Measurements from ENCODE around the gene PALM2AKAP2.

PALM2AKAP2 gene

GRCh38 chr9:109766351-109766750 is 13.6 kb upstream of the PALM2AKAP2 start:
- H3K27me3 ChIP-seq (ENCODE audit: control insufficient read depth in 3 of 3, insufficient read depth in 3 of 3, low read depth in 1 of 3, low read length in 3 of 3): peaks cover 0 to 2% (median 0%) of the 10 kb centered on the region in 3 experiments

DNA sequence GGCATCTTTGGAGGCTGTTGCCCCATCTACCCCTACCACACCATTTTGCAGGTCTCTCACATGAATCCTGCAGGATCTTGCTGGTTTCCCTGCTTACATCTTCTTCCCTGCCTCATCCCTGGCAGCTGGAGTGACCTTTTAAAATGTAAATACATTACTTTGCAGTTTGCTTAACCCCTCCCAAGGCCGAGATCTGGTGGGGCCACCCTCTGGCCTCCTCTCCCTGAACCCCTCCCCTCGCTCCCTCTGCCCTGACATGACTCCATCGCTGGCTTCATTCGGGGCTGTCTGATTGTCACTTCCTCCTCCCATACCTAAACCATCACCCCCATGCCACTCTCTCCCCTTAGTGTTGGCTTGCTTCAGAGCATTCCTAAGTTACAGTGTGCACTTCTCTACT is 12.6 kb upstream of the PALM2AKAP2 start:
- H3K4me3 ChIP-seq (ENCODE audit: low read length in 2 of 2): no peak overlapping the region
- no peak overlapping the region for H2BK15ac ChIP-seq (ENCODE audit: low read length)
- peaks cover 1 to 27% of the 10 kb centered on the region in 2 donors for H3K4me1 ChIP-seq (ENCODE audit: control insufficient read depth in 2 of 2, insufficient read depth in 1 of 2, low read depth in 1 of 2, low read length in 2 of 2)
- no peak overlapping the region for H3K4ac ChIP-seq (ENCODE audit: low read length)
- H2BK120ac ChIP-seq (ENCODE audit: low read depth, low read length): no peak overlapping the region
- H2BK5ac ChIP-seq (ENCODE audit: low read length): no peak overlapping the region
- H4K91ac ChIP-seq (ENCODE audit: low read depth, low read length, poor library complexity): no peak overlapping the region
- H4K8ac ChIP-seq (ENCODE audit: low read depth, low read length): no peak overlapping the region
- H3K79me1 ChIP-seq (ENCODE audit: low read depth, low read length): no peaks in the 10 kb centered on the region
- no peak overlapping the region for H3K27ac ChIP-seq (replicated peaks; ENCODE audit: low read length)
- no peak overlapping the region for H2AFZ ChIP-seq (ENCODE audit: low read length)
- H3K4me2 ChIP-seq (ENCODE audit: insufficient read depth, low read length, poor library complexity, severe bottlenecking): no peak overlapping the region
- peaks cover 0 to 2% (median 0%) of the 10 kb centered on the region in 3 experiments for H3K27me3 ChIP-seq (ENCODE audit: control insufficient read depth in 3 of 3, insufficient read depth in 3 of 3, low read depth in 1 of 3, low read length in 3 of 3)
- H3K14ac ChIP-seq (ENCODE audit: low read length): no peak overlapping the region
- no peak overlapping the region for H3K23ac ChIP-seq (ENCODE audit: low read depth, low read length, poor library complexity)
- no peak overlapping the region for H3K9ac ChIP-seq (ENCODE audit: low read depth, low read length, poor library complexity)
- no CpG with 5 or more reads among the region's 4 CpGs for WGBS, 2 donors (ENCODE audit: extremely low coverage in 2 of 2, insufficient read length in 2 of 2, insufficient replicate concordance in 1 of 2)
- no peaks in the 10 kb centered on the region for H3K36me3 ChIP-seq (replicated peaks in 1 of 2; ENCODE audit: control insufficient read depth in 2 of 2, insufficient read depth in 2 of 2, low read length in 2 of 2)
- no peaks in the 10 kb centered on the region for H3K9me3 ChIP-seq (replicated peaks in 1 of 2; ENCODE audit: control insufficient read depth in 2 of 2, insufficient read depth in 1 of 2, low read depth in 1 of 2, low read length in 2 of 2)
- H2AK5ac ChIP-seq (ENCODE audit: low read depth, low read length): no peak overlapping the region
- no peak for DNase-seq (ENCODE audit: low spot score)
- H2BK12ac ChIP-seq (ENCODE audit: low read length): no peak overlapping the region
- H3K18ac ChIP-seq (ENCODE audit: low read length): no peak overlapping the region

More at GRCh38 chr9:109766351-109766750, 13.6 kb upstream of the PALM2AKAP2 start:
- Histone ChIP-seq H4K8ac (ENCODE audit: low read depth, low read length) (no peak overlapping the region), H2BK5ac (ENCODE audit: low read length) (no peak overlapping the region), H3K9ac (ENCODE audit: low read depth, low read length, poor library complexity) (no peak overlapping the region), H3K14ac (ENCODE audit: low read length) (no peak overlapping the region), H3K27ac (replicated peaks; ENCODE audit: low read length) (no peak overlapping the region), H3K4me2 (ENCODE audit: insufficient read depth, low read length, poor library complexity, severe bottlenecking) (no peak overlapping the region), H4K91ac (ENCODE audit: low read depth, low read length, poor library complexity) (no peak overlapping the region), H3K4me1 (ENCODE audit: control insufficient read depth in 2 of 2, insufficient read depth in 1 of 2, low read depth in 1 of 2, low read length in 2 of 2) (peaks cover 1 to 18% of the 10 kb centered on the region in 2 donors), H2BK120ac (ENCODE audit: low read depth, low read length) (no peak overlapping the region), H3K18ac (ENCODE audit: low read length) (no peak overlapping the region), H2BK12ac (ENCODE audit: low read length) (no peak overlapping the region), H3K4me3 (ENCODE audit: low read length in 2 of 2) (no peak overlapping the region), H3K23ac (ENCODE audit: low read depth, low read length, poor library complexity) (no peak overlapping the region), H2AFZ (ENCODE audit: low read length) (no peak overlapping the region), H3K4ac (ENCODE audit: low read length) (no peak overlapping the region), H2BK15ac (ENCODE audit: low read length) (no peak overlapping the region), H3K36me3 (replicated peaks in 1 of 2; ENCODE audit: control insufficient read depth in 2 of 2, insufficient read depth in 2 of 2, low read length in 2 of 2) (no peaks in the 10 kb centered on the region), H3K79me1 (ENCODE audit: low read depth, low read length) (no peaks in the 10 kb centered on the region), H3K9me3 (replicated peaks in 1 of 2; ENCODE audit: control insufficient read depth in 2 of 2, insufficient read depth in 1 of 2, low read depth in 1 of 2, low read length in 2 of 2) (no peaks in the 10 kb centered on the region), H2AK5ac (ENCODE audit: low read depth, low read length) (no peak overlapping the region)
- no peak for DNase-seq (ENCODE audit: low spot score)
- no CpG with 5 or more reads among the region's 2 CpGs for WGBS, 2 donors (ENCODE audit: extremely low coverage in 2 of 2, insufficient read length in 2 of 2, insufficient replicate concordance in 1 of 2)

DNA sequence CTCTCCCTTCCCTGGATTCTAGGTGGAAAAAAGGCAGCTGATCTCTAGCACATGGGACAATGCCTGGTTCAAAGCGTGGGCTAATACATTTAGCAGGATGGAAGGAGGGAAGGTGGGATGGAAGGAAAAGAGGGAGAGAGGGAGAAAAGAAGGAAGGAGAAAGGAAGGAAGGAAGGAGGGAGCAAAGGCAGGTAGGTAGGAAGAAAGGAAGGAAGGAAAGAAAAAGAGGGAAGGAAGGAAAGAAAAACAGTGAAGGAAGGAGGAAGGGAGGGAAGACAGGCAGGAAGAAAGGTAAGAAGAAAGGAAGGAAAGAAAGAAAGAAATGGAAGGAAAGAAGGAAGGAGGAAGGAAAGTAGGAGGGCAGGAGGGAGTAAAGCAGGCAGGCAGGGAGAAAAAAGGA is 12.2 kb upstream of the PALM2AKAP2 start:
- no peaks in the 10 kb centered on the region for H3K9me3 ChIP-seq (replicated peaks in 1 of 2; ENCODE audit: control insufficient read depth in 2 of 2, insufficient read depth in 1 of 2, low read depth in 1 of 2, low read length in 2 of 2)
- WGBS, 2 donors (ENCODE audit: extremely low coverage in 2 of 2, insufficient read length in 2 of 2, insufficient replicate concordance in 1 of 2): no CpG with 5 or more reads among the region's 1 CpG

GRCh38 chr9:109769250-109769649 is 10.7 kb upstream of the PALM2AKAP2 start:
- Histone ChIP-seq H3K4me3 (ENCODE audit: low read length in 2 of 2) (no peak overlapping the region), H2BK120ac (ENCODE audit: low read depth, low read length) (no peak overlapping the region), H2BK5ac (ENCODE audit: low read length) (no peak overlapping the region), H3K4ac (ENCODE audit: low read length) (no peak overlapping the region), H3K18ac (ENCODE audit: low read length) (no peak overlapping the region), H3K27me3 (ENCODE audit: control insufficient read depth in 3 of 3, insufficient read depth in 3 of 3, low read depth in 1 of 3, low read length in 3 of 3) (peaks cover 0 to 2% (median 0%) of the 10 kb centered on the region in 3 experiments), H3K4me1 (ENCODE audit: control insufficient read depth in 2 of 2, insufficient read depth in 1 of 2, low read depth in 1 of 2, low read length in 2 of 2) (peaks cover 1 to 24% of the 10 kb centered on the region in 2 donors), H2AFZ (ENCODE audit: low read length) (no peak overlapping the region), H2BK12ac (ENCODE audit: low read length) (no peak overlapping the region), H3K4me2 (ENCODE audit: insufficient read depth, low read length, poor library complexity, severe bottlenecking) (no peak overlapping the region), H3K9ac (ENCODE audit: low read depth, low read length, poor library complexity) (no peak overlapping the region), H2AK5ac (ENCODE audit: low read depth, low read length) (no peak overlapping the region), H3K23ac (ENCODE audit: low read depth, low read length, poor library complexity) (no peak overlapping the region), H3K27ac (replicated peaks; ENCODE audit: low read length) (no peak overlapping the region), H4K8ac (ENCODE audit: low read depth, low read length) (no peak overlapping the region), H3K14ac (ENCODE audit: low read length) (no peak overlapping the region), H3K79me1 (ENCODE audit: low read depth, low read length) (no peaks in the 10 kb centered on the region), H3K36me3 (replicated peaks in 1 of 2; ENCODE audit: control insufficient read depth in 2 of 2, insufficient read depth in 2 of 2, low read length in 2 of 2) (no peaks in the 10 kb centered on the region), H3K9me3 (replicated peaks in 1 of 2; ENCODE audit: control insufficient read depth in 2 of 2, insufficient read depth in 1 of 2, low read depth in 1 of 2, low read length in 2 of 2) (no peaks in the 10 kb centered on the region), H4K91ac (ENCODE audit: low read depth, low read length, poor library complexity) (no peak overlapping the region), H2BK15ac (ENCODE audit: low read length) (no peak overlapping the region)
- DNase-seq (ENCODE audit: low spot score): no peak
- no CpG with 5 or more reads among the region's 2 CpGs for WGBS, 2 donors (ENCODE audit: extremely low coverage in 2 of 2, insufficient read length in 2 of 2, insufficient replicate concordance in 1 of 2)

More for the DNA sequence above, 12.2 kb upstream of the PALM2AKAP2 start:
- Histone ChIP-seq H3K36me3 (replicated peaks in 1 of 2; ENCODE audit: control insufficient read depth in 2 of 2, insufficient read depth in 2 of 2, low read length in 2 of 2) (no peaks in the 10 kb centered on the region), H3K27ac (replicated peaks; ENCODE audit: low read length) (no peak overlapping the region), H4K91ac (ENCODE audit: low read depth, low read length, poor library complexity) (no peak overlapping the region), H2BK5ac (ENCODE audit: low read length) (no peak overlapping the region), H2BK12ac (ENCODE audit: low read length) (no peak overlapping the region), H3K4me1 (ENCODE audit: control insufficient read depth in 2 of 2, insufficient read depth in 1 of 2, low read depth in 1 of 2, low read length in 2 of 2) (peaks cover 1 to 25% of the 10 kb centered on the region in 2 donors), H3K23ac (ENCODE audit: low read depth, low read length, poor library complexity) (no peak overlapping the region), H3K4me3 (ENCODE audit: low read length in 2 of 2) (no peak overlapping the region), H3K9ac (ENCODE audit: low read depth, low read length, poor library complexity) (no peak overlapping the region), H3K4me2 (ENCODE audit: insufficient read depth, low read length, poor library complexity, severe bottlenecking) (no peak overlapping the region), H3K18ac (ENCODE audit: low read length) (no peak overlapping the region), H3K4ac (ENCODE audit: low read length) (no peak overlapping the region), H2AK5ac (ENCODE audit: low read depth, low read length) (no peak overlapping the region), H3K14ac (ENCODE audit: low read length) (no peak overlapping the region), H4K8ac (ENCODE audit: low read depth, low read length) (no peak overlapping the region), H2AFZ (ENCODE audit: low read length) (no peak overlapping the region), H2BK15ac (ENCODE audit: low read length) (no peak overlapping the region), H2BK120ac (ENCODE audit: low read depth, low read length) (no peak overlapping the region), H3K79me1 (ENCODE audit: low read depth, low read length) (no peaks in the 10 kb centered on the region), H3K27me3 (ENCODE audit: control insufficient read depth in 3 of 3, insufficient read depth in 3 of 3, low read depth in 1 of 3, low read length in 3 of 3) (peaks cover 0 to 2% (median 0%) of the 10 kb centered on the region in 3 experiments)
- no peak for DNase-seq (ENCODE audit: low spot score)
